Stimulated activated CD4-positive, alpha-beta T cell treated with anti-CD3 and anti-CD28 coated beads, Interleukin-1b, Interleukin-23, amount 100 ng/mL, for 1 hour (primary cell): ENCODE data around the gene CLK1.
A peak's percentile ranks its signal among the peaks of the same experiment; 100 is the strongest.
"Not testable (repeated sequence)": the region's sequence is repeated elsewhere in the genome, so short reads cannot be mapped to it uniquely, and the experiment has no call there.

Experiments
- DNase-seq, 2 donors: peaks; one replicate each; pipeline ENCODE4 v3.0.0-alpha.2; 2020; ENCODE audit warnings: low read depth in 2 of 2

The CLK1 gene

GRCh38 chr2:200851398-200852248 lies 12.8 kb downstream of the CLK1 start:
- DNase-seq: no peak

DNA sequence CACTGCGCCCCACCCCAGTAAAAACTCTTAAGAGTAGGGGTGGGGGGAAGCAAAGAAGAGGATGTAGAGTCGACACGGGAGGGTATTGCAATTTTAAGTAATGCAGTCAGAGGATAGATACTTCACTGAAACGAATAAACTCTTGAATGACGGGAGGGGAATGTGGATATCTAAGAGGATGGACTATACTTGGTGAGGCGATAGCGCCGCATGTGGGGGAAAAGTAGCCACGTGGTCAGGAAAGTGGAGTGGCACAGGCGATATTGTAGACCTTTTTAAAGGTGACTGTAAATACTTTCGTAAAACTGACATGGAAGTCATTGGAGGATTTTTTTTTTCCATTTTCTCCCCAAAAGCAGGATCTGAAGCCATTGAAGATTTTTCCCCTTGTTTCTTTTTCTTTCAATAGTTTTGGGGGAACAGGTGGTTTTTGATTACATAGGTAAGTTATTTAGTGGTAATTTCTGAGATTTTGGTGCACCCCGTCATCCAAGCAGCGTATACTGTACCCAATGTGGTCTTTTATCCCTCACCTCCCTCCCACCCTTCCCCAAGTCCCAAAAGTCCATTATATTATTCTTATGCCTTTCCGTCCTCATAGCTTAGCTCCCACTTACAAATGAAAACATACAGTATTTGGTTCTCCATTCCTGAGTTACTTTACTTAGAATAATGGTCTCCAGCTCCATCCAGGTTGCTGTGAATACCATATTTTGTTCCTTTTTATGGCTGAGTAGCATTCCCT lies 13.8 kb downstream of the CLK1 start:
- DNase-seq: no peak

GRCh38 chr2:200847939-200848338 lies 16.5 kb downstream of the CLK1 start:
- no peak for DNase-seq

DNA sequence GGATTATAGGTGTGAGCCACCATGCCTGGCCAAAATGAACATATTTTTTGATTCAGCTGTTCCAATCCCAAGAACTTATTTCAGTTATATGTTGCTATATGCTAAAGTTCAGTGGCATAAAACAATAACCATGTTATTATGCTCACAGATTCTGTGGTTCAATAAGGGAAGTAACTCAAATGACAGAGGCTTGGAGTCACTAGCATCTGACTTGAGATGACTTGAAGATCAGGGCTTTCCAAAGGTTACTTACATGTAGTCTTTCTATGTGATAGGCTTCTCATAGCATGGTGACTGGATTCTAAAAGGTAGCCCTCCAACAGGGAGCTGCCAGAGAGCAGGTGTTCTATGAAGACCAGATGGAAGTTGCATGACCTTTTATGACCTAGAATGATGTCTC lies 17.2 kb downstream of the CLK1 start:
- no peak for DNase-seq

DNA sequence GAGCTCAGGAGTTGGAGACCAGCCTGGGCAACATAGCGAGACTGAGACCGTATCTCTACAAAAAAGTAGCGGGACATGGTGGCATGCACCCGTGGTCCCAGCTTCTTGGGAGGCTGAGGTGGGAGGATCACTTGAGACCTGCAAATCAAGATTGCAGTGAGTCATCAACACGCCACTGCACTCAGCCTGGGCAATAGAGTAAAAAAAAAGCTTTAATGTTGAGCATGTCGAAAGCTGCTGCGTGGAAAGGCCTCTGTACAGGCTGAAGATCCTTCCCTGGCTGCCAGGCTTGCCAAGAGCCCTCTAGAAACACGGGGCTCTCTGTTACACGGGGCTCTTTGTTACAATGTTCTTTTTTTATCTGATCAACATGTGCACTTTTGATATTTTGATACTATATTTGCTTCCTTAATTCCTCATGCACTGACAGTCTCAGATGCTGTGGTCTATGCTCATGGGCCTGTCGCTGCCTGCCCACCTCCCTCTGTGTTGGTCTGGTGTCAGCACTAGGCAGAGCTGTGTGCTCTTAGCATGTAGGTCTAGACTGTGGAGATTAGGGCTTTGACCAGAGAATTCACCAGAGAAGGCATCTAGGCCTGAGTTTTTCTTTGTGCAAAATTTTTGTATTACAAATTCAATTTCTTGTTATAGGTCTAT lies 18.7 kb downstream of the CLK1 start:
- no peak for DNase-seq

GRCh38 chr2:200845194-200845593 lies 19.3 kb downstream of the CLK1 start:
- no peak for DNase-seq

DNA sequence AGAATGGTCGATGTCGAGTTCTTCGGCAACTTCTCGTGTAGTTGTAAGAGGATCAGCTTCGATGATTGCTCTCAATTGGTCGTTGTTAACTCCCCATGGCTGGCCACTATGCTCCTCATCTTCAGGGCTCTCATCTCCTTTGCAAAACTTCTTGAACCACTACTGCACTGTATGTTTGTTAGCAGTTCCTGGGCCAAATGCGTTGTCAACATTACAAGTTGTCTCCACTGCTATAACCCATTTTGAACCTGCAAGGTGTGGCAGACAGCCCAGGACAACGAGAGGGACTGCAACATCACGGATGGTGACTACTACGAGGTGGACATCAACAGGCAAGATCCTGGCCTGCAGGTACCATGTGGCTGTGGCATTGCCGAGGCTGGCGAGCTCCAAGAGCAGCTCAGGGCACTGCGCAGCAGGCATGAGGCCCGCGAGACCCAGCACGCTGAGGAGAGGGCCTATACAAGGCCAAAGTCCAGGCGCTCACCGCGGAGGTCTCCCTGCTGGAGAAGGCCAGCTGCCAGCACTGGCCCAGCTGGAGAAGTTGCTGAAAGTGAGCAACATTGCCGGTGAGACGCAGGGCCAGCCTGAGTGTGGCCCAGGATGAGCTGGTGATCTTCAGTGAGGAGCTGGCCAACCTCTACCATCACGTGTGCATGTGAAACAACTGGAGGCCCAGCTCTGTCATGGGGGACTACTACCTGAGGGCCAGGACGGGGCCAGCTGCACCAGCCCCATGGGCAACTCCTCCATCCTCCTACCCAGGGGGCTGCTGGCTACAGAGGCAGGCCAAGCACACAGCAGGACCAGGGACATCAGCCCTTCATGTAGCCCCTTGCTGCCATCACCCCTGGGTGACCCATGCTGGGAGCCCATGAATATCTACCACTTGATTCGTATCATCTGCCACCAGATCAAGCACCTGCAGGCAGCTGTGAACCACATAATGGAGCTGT lies 20.2 kb downstream of the CLK1 start:
- no peak for DNase-seq

DNA sequence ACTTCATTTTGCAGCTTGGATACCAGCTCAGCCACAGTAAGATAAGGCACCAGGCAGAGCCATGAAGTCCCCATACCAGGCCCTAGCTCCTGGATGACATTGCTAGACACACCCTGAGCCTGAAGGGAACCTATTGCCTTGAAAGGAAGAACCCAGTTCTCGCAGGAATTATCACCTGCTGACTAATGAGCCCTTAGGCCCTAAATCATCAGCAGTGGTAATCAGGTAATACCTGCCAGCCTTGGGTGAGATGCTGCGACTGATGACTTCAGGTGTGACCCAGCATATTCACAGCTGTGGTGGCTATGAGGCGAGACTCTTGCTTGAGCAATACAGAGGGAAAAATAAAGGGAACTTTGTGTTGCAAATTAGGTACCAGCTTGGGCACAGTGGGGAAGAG lies 24.9 kb downstream of the CLK1 start:
- DNase-seq: no peak

DNA sequence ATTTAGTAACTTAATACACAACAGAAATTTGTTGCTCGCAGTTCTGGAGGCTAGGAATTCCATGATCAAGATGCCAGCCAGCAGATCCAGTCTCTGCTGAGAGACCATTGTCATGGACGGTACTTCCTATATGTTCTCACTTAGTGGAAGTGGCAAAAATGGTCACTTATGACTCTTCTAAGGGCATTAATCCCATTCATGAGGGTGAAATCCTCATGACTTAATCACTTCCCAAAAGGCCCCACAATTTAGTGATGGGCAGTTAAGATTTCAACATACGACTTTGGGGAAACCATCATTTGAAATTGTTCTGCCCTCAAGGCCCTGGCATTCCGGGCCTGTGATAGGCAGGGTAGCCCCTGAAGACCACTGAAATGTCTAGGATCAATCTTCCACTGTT lies 29.8 kb downstream of the CLK1 start:
- DNase-seq: no peak

DNA sequence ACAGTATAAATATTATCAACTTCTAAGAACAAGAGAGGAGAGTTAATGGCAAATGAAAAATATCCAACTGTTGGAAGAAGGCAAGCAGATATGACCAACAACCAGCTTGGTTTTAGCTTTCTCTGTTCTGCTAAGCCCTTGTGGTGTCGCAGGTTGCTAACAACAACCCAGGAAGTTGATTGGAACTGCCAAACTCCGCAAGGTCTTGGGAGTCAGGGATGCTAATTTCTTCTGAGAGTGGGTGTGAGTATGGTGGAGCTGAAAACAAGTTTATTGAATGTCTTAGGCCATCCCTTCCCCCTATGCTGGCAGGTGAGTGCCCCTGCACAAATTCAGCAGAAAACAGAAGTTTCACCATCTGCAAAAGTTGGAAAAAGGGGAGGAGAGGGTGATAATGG lies 35.2 kb downstream of the CLK1 start:
- DNase-seq: no peak

- no peak for DNase-seq
Observed at GRCh38 chr2:200828572-200829257, 35.7 kb downstream of the CLK1 start.

GRCh38 chr2:200828104-200828503 lies 36.4 kb downstream of the CLK1 start:
- no peak for DNase-seq

DNA sequence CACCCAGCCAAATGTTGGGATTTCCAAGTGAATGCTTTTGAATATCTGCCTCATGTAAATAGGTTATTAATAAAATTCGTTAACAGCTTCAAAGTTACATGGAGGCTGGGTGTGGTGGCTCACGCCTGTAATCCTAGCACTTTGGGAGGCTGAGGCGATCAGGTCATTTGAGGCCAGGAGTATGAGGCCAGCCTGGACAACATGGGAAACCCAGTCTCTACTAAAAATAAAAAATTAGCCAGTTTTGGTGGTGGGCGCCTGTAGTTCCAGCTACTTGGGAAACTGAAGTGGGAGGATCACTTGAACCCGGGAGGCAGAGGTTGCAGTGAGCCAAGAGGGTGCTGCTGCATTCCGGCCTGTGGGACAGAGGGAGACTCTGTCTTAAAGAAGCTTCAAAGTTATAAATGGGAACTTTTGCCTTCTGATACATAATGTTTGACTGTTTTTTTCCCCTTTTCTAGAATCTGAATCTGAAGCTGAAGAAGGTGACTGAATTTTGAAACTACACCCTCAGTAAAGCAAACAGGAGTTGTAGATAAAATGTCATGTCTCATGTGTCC lies 42.7 kb downstream of the CLK1 start:
- no peak for DNase-seq

GRCh38 chr2:200820573-200821234 lies 43.8 kb downstream of the CLK1 start:
- no peak for DNase-seq

- DNase-seq: not testable (repeated sequence)
Observed at GRCh38 chr2:200818732-200819131, 45.7 kb downstream of the CLK1 start.

DNA sequence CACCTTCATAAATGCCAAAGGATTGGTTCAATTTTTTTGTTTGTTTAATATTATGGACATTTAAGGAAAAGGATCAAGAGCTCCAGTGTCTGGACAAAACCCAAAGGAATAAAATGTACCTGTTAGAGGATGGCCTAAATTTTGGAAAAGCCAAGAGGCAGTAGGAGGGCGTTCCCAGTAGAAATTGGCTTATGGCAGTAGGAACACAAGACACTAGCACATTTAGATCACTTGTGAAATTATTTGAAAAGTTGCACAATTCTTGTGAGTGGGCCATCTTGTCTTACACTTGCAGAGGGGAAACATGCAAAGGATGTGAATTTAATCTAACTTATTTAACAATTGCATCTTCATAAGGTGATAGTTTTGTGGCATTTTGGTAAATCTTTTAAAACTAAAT lies 49.5 kb downstream of the CLK1 start:
- no peak for DNase-seq

GRCh38 chr2:200814276-200814815 lies 50.1 kb downstream of the CLK1 start:
- DNase-seq: no peak

DNA sequence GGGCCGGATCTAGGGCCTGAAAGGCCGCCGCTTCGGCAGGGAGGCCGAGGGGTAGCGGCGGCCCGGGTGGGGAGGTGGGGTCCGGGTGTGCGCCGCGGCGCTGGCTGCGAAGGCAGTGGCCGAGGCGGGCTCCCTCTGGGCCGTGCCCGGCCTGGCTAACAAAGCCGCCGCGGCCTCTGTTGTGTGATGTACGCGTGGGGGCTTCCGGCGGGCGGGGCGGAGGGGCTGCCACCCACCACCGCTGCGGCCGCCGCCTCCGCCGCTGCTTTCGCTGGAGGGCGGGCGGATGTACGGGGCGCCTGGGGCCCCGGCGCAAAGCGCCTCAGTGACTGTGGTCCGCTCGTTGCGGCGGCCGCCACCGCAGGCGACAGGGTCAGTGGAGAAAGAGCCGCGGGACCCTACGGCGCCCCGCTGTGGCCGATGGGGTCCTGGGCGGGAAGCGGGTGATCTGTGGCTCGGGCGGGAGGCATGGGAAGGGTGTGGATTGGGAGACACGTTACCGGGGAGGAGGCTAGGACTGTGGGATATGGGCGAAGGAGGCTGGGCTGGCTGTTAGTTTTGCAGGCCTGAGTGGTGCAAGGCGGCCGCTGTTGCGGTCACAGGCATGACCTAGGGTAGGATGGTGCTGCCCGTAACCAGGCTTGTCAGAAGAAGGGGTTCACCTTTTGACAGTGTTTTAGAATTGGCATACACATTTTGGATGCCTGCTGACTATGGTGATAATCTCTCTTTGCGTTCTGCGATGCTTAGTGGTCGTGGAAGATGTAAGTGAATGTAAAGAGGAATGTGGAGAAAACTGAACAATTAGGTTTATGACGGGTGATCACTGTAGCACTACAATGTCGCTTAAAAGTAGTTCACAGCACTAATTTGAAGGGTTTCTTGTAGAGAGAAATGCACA lies 52.1 kb downstream of the CLK1 start:
- DNase-seq: peak; percentile 15 to 35
